Measurements from ENCODE around the gene FBXW11.

FBXW11 gene

GRCh38 chr5:171992813-171993212 lies 13.6 kb downstream of the FBXW11 start:
- peaks cover 47% of the 10 kb centered on the region; the same call in 1 of the 2 replicates for H3K79me2 ChIP-seq (ENCODE audit: insufficient read depth, low read length)

GRCh38 chr5:171992305-171992704 lies 14.1 kb downstream of the FBXW11 start:
- no peak for TF ChIP-seq EZH2phosphoT487 (IDR thresholded peaks at IDR 0.05; ENCODE audit: borderline replicate concordance)
- TF ChIP-seq CTCF (conservative IDR thresholded peaks at IDR 0.05; ENCODE audit: low read length): no peak
- Histone ChIP-seq H3K9me3 (ENCODE audit: insufficient read depth, low read depth, low read length) (no peaks in the 10 kb centered on the region), H3F3A (ENCODE audit: low read depth) (no peaks in the 10 kb centered on the region), H3K4me1 (ENCODE audit: insufficient read depth, low read length, poor library complexity, severe bottlenecking) (no peaks in the 10 kb centered on the region), H3K27me3 (ENCODE audit: insufficient read depth, low read length, poor library complexity, severe bottlenecking) (no peaks in the 10 kb centered on the region), H3K9ac (ENCODE audit: low read depth, low read length, poor library complexity, severe bottlenecking) (no peak overlapping the region), H3K79me2 (ENCODE audit: insufficient read depth, low read length) (peaks cover 43% of the 10 kb centered on the region; the same call in 1 of the 2 replicates), H2AFZ (ENCODE audit: low read length) (no peak overlapping the region), H3K4me3 (ENCODE audit: low read length, poor library complexity, severe bottlenecking) (no peak overlapping the region), H4K20me1 (ENCODE audit: insufficient read depth, low read length, poor library complexity, severe bottlenecking) (peaks cover 5% of the 10 kb centered on the region), H3K4me2 (ENCODE audit: low read depth, low read length, poor library complexity, severe bottlenecking) (no peak overlapping the region), H3K36me3 (ENCODE audit: insufficient read depth, low read length) (0 out of 2 replicates have a peak, but pooled peaks cover 3% of the 10 kb centered on the region), H3K9me2 (replicated peaks; ENCODE audit: low read depth, low read length) (no peaks in the 10 kb centered on the region)

More at GRCh38 chr5:171992813-171993212, 13.6 kb downstream of the FBXW11 start:
- H3F3A ChIP-seq (ENCODE audit: low read depth): no peaks in the 10 kb centered on the region
- no peak for TF ChIP-seq CTCF (conservative IDR thresholded peaks at IDR 0.05; ENCODE audit: low read length)
- no peak for TF ChIP-seq EZH2phosphoT487 (IDR thresholded peaks at IDR 0.05; ENCODE audit: borderline replicate concordance)
- 0 out of 2 replicates have a peak, but pooled peaks cover 3% of the 10 kb centered on the region for H3K36me3 ChIP-seq (ENCODE audit: insufficient read depth, low read length)
- no peaks in the 10 kb centered on the region for H3K27me3 ChIP-seq (ENCODE audit: insufficient read depth, low read length, poor library complexity, severe bottlenecking)
- H4K20me1 ChIP-seq (ENCODE audit: insufficient read depth, low read length, poor library complexity, severe bottlenecking): peaks cover 10% of the 10 kb centered on the region
- no peak overlapping the region for H3K4me2 ChIP-seq (ENCODE audit: low read depth, low read length, poor library complexity, severe bottlenecking)
- no peak overlapping the region for H3K9ac ChIP-seq (ENCODE audit: low read depth, low read length, poor library complexity, severe bottlenecking)
- peaks cover 2% of the 10 kb centered on the region for H3K4me1 ChIP-seq (ENCODE audit: insufficient read depth, low read length, poor library complexity, severe bottlenecking)
- no peak overlapping the region for H2AFZ ChIP-seq (ENCODE audit: low read length)
- H3K9me2 ChIP-seq (replicated peaks; ENCODE audit: low read depth, low read length): no peaks in the 10 kb centered on the region
- no peaks in the 10 kb centered on the region for H3K9me3 ChIP-seq (ENCODE audit: insufficient read depth, low read depth, low read length)
- no peak overlapping the region for H3K4me3 ChIP-seq (ENCODE audit: low read length, poor library complexity, severe bottlenecking)

GRCh38 chr5:171990713-171991015 lies 15.8 kb downstream of the FBXW11 start:
- no peaks in the 10 kb centered on the region for H3K9me3 ChIP-seq (ENCODE audit: insufficient read depth, low read depth, low read length)
- H3K4me3 ChIP-seq (ENCODE audit: low read length, poor library complexity, severe bottlenecking): no peak overlapping the region
- H3K4me1 ChIP-seq (ENCODE audit: insufficient read depth, low read length, poor library complexity, severe bottlenecking): no peaks in the 10 kb centered on the region
- no peaks in the 10 kb centered on the region for H3F3A ChIP-seq (ENCODE audit: low read depth)
- TF ChIP-seq EZH2phosphoT487 (IDR thresholded peaks at IDR 0.05; ENCODE audit: borderline replicate concordance) (no peak), CTCF (conservative IDR thresholded peaks at IDR 0.05; ENCODE audit: low read length) (no peak)
- peaks cover 35% of the 10 kb centered on the region; the same call in 1 of the 2 replicates for H3K79me2 ChIP-seq (ENCODE audit: insufficient read depth, low read length)
- no peaks in the 10 kb centered on the region for H4K20me1 ChIP-seq (ENCODE audit: insufficient read depth, low read length, poor library complexity, severe bottlenecking)
- no peak overlapping the region for H3K4me2 ChIP-seq (ENCODE audit: low read depth, low read length, poor library complexity, severe bottlenecking)
- H2AFZ ChIP-seq (ENCODE audit: low read length): no peak overlapping the region
- no peaks in the 10 kb centered on the region for H3K27me3 ChIP-seq (ENCODE audit: insufficient read depth, low read length, poor library complexity, severe bottlenecking)
- 0 out of 2 replicates have a peak, but pooled peaks cover 3% of the 10 kb centered on the region for H3K36me3 ChIP-seq (ENCODE audit: insufficient read depth, low read length)
- H3K9me2 ChIP-seq (replicated peaks; ENCODE audit: low read depth, low read length): no peaks in the 10 kb centered on the region
- no peak overlapping the region for H3K9ac ChIP-seq (ENCODE audit: low read depth, low read length, poor library complexity, severe bottlenecking)

All from Loucy (cell line).